Karpas-422 (cell line): Measurements from ENCODE around the gene FHIT. TPM values are rescaled to one million over a fixed set of nuclear protein-coding genes. Genes with fewer than 3 reads are reported as not detected.

Experiments used
- DNase-seq: peaks from one replicate; pipeline ENCODE4 v3.0.0-alpha.2; 2015
- H2AFZ ChIP-seq: fragments of 200-600 bp; sonication (generic); 2 replicates; pipeline ENCODE4 v1.6.1; 2014; ENCODE audit warnings: antibody characterized with exemption, low read length, mixed read lengths
- H3K27ac ChIP-seq: fragments of 200-600 bp; sonication (generic); 2 replicates; pipeline ENCODE4 v1.5.1; 2014; ENCODE audit warnings: mild to moderate bottlenecking, low read length, moderate library complexity
- H3K27me3 ChIP-seq: fragments of 200-600 bp; sonication (generic); 2 replicates; pipeline ENCODE4 v1.6.1; 2014; ENCODE audit warnings: low read length, mixed read lengths
- H3K36me3 ChIP-seq: fragments of 200-600 bp; sonication (generic); 2 replicates; pipeline ENCODE4 v1.6.1; 2014; ENCODE audit warnings: low read length, mixed read lengths; ENCODE audit not compliant: insufficient read depth
- H3K4me1 ChIP-seq: fragments of 200-600 bp; sonication (generic); 2 replicates; pipeline ENCODE4 v1.6.1; 2014; ENCODE audit warnings: mild to moderate bottlenecking, low read length, mixed read lengths
- H3K4me2 ChIP-seq: fragments of 200-600 bp; sonication (generic); 2 replicates; pipeline ENCODE4 v1.6.1; 2014; ENCODE audit warnings: low read length, low read depth, mild to moderate bottlenecking; ENCODE audit not compliant: poor library complexity, severe bottlenecking
- H3K4me3 ChIP-seq: fragments of 200-600 bp; sonication (generic); 2 replicates; pipeline ENCODE4 v1.5.1; 2014; ENCODE audit warnings: mild to moderate bottlenecking, antibody characterized with exemption, low read length, mixed read lengths
- H3K79me2 ChIP-seq: fragments of 200-600 bp; sonication (generic); 2 replicates; pipeline ENCODE4 v1.6.1; 2014; ENCODE audit warnings: mild to moderate bottlenecking, low read length, mixed read lengths
- H3K9ac ChIP-seq: fragments of 200-600 bp; sonication (generic); 2 replicates; pipeline ENCODE4 v1.6.0; 2014; ENCODE audit warnings: low read length
- H3K9me2 ChIP-seq: fragments of 200-600 bp; sonication (generic), shearing (Covaris generic); replicated peaks from 2 replicates; pipeline ENCODE4 v1.6.0; 2014; ENCODE audit warnings: mild to moderate bottlenecking, low read length, moderate library complexity; ENCODE audit not compliant: insufficient read depth
- H3K9me3 ChIP-seq: fragments of 300-700, 200-600 bp; sonication (generic); 2 replicates; pipeline ENCODE4 v1.6.1; 2014; ENCODE audit warnings: low read length, mixed read lengths
- H4K20me1 ChIP-seq: fragments of 200-600 bp; sonication (generic); 2 replicates; pipeline ENCODE4 v1.6.1; 2014; ENCODE audit warnings: mild to moderate bottlenecking, antibody characterized with exemption, low read length, low read depth; ENCODE audit not compliant: insufficient read depth
- total RNA-seq: library from RNA; depleted of rRNA; stranded (reverse); fragments of >200 nt; shearing (Covaris generic); gene quantifications from 2 replicates; pipeline ENCODE4 v1.2.3, GENCODE V29; 2014; ENCODE audit warnings: low replicate concordance

Gene FHIT
- total RNA-seq, 1 experiment from 2014 or later: not detected

- Histone ChIP-seq H2AFZ (no peak overlapping the region), H4K20me1 (no peaks in the 10 kb centered on the region), H3K27me3 (no peaks in the 10 kb centered on the region), H3K9me2 (no peaks in the 10 kb centered on the region), H3K9me3 (peaks cover 15% of the 10 kb centered on the region), H3K4me1 (no peaks in the 10 kb centered on the region), H3K9ac (no peak overlapping the region), H3K27ac (no peak overlapping the region), H3K4me3 (no peak overlapping the region), H3K4me2 (no peak overlapping the region), H3K79me2 (no peaks in the 10 kb centered on the region), H3K36me3 (no peaks in the 10 kb centered on the region)
- DNase-seq: no peak
These were observed 4.1 kb downstream of the FHIT start for GRCh38 chr3:61247191-61247590.

- no peaks in the 10 kb centered on the region for H3K4me1 ChIP-seq
- no peak overlapping the region for H3K9ac ChIP-seq
- DNase-seq: no peak
- H3K4me3 ChIP-seq: no peak overlapping the region
- peaks cover 35% of the 10 kb centered on the region for H3K9me3 ChIP-seq
- no peaks in the 10 kb centered on the region for H3K9me2 ChIP-seq
- no peak overlapping the region for H3K27ac ChIP-seq
- no peaks in the 10 kb centered on the region for H3K27me3 ChIP-seq
- H4K20me1 ChIP-seq: no peaks in the 10 kb centered on the region
- H3K4me2 ChIP-seq: no peak overlapping the region
- H3K79me2 ChIP-seq: no peaks in the 10 kb centered on the region
- H3K36me3 ChIP-seq: no peaks in the 10 kb centered on the region
- H2AFZ ChIP-seq: no peak overlapping the region
These were observed 11.4 kb downstream of the FHIT start for GRCh38 chr3:61239871-61240270.

GRCh38 chr3:61237858-61238257 is 13.4 kb downstream of the FHIT start:
- Histone ChIP-seq H3K9me2 (no peaks in the 10 kb centered on the region), H3K27me3 (no peaks in the 10 kb centered on the region), H3K4me3 (no peak overlapping the region), H3K4me2 (no peak overlapping the region), H3K79me2 (no peaks in the 10 kb centered on the region), H3K9me3 (peaks cover 39% of the 10 kb centered on the region), H3K36me3 (no peaks in the 10 kb centered on the region), H3K9ac (no peak overlapping the region), H3K4me1 (no peaks in the 10 kb centered on the region), H2AFZ (no peak overlapping the region), H3K27ac (no peak overlapping the region), H4K20me1 (no peaks in the 10 kb centered on the region)
- no peak for DNase-seq

GRCh38 chr3:61236556-61236955 is 14.7 kb downstream of the FHIT start:
- no peaks in the 10 kb centered on the region for H3K4me1 ChIP-seq

GRCh38 chr3:61233746-61234145 is 17.5 kb downstream of the FHIT start:
- H3K27me3 ChIP-seq: no peaks in the 10 kb centered on the region
- H3K9ac ChIP-seq: no peak overlapping the region
- H3K4me3 ChIP-seq: no peak overlapping the region
- H3K27ac ChIP-seq: no peak overlapping the region
- H3K9me3 ChIP-seq: peaks cover 27% of the 10 kb centered on the region
- no peaks in the 10 kb centered on the region for H3K79me2 ChIP-seq
- H3K4me1 ChIP-seq: no peaks in the 10 kb centered on the region
- H3K4me2 ChIP-seq: no peak overlapping the region
- H3K36me3 ChIP-seq: no peaks in the 10 kb centered on the region
- H2AFZ ChIP-seq: no peak overlapping the region
- no peaks in the 10 kb centered on the region for H3K9me2 ChIP-seq
- DNase-seq: no peak
- no peaks in the 10 kb centered on the region for H4K20me1 ChIP-seq

More at GRCh38 chr3:61236556-61236955, 14.7 kb downstream of the FHIT start:
- H3K4me3 ChIP-seq: no peak overlapping the region
- no peaks in the 10 kb centered on the region for H3K9me2 ChIP-seq
- no peaks in the 10 kb centered on the region for H3K27me3 ChIP-seq
- peaks cover 33% of the 10 kb centered on the region for H3K9me3 ChIP-seq
- H3K27ac ChIP-seq: no peak overlapping the region
- DNase-seq: no peak
- no peak overlapping the region for H3K9ac ChIP-seq
- H4K20me1 ChIP-seq: no peaks in the 10 kb centered on the region
- no peaks in the 10 kb centered on the region for H3K36me3 ChIP-seq
- H3K79me2 ChIP-seq: no peaks in the 10 kb centered on the region
- no peak overlapping the region for H3K4me2 ChIP-seq
- no peak overlapping the region for H2AFZ ChIP-seq

GRCh38 chr3:61231693-61232092 is 19.6 kb downstream of the FHIT start:
- Histone ChIP-seq H3K9me3 (peaks cover 18% of the 10 kb centered on the region), H3K4me3 (no peak overlapping the region), H3K4me2 (no peak overlapping the region), H3K27me3 (no peaks in the 10 kb centered on the region), H3K27ac (no peak overlapping the region), H4K20me1 (no peaks in the 10 kb centered on the region), H2AFZ (no peak overlapping the region), H3K9ac (no peak overlapping the region), H3K4me1 (no peaks in the 10 kb centered on the region), H3K79me2 (no peaks in the 10 kb centered on the region), H3K9me2 (no peaks in the 10 kb centered on the region), H3K36me3 (no peaks in the 10 kb centered on the region)
- DNase-seq: no peak

GRCh38 chr3:61227799-61228198 is 23.5 kb downstream of the FHIT start:
- H3K4me2 ChIP-seq: no peak overlapping the region
- no peak for DNase-seq
- no peaks in the 10 kb centered on the region for H3K9me2 ChIP-seq
- H2AFZ ChIP-seq: no peak overlapping the region
- H3K79me2 ChIP-seq: no peaks in the 10 kb centered on the region
- H3K4me1 ChIP-seq: no peaks in the 10 kb centered on the region
- peaks cover 11% of the 10 kb centered on the region for H3K9me3 ChIP-seq
- no peak overlapping the region for H3K27ac ChIP-seq
- H3K36me3 ChIP-seq: no peaks in the 10 kb centered on the region
- H3K4me3 ChIP-seq: no peak overlapping the region
- H3K27me3 ChIP-seq: no peaks in the 10 kb centered on the region
- H4K20me1 ChIP-seq: no peaks in the 10 kb centered on the region
- H3K9ac ChIP-seq: no peak overlapping the region

GRCh38 chr3:61226166-61226686 is 25.0 kb downstream of the FHIT start:
- no peak overlapping the region for H2AFZ ChIP-seq
- no peaks in the 10 kb centered on the region for H4K20me1 ChIP-seq
- no peak overlapping the region for H3K4me3 ChIP-seq
- H3K27me3 ChIP-seq: no peaks in the 10 kb centered on the region
- H3K9me3 ChIP-seq: peaks cover 19% of the 10 kb centered on the region
- H3K79me2 ChIP-seq: no peaks in the 10 kb centered on the region
- H3K4me2 ChIP-seq: no peak overlapping the region
- no peak overlapping the region for H3K27ac ChIP-seq
- no peaks in the 10 kb centered on the region for H3K9me2 ChIP-seq
- no peaks in the 10 kb centered on the region for H3K4me1 ChIP-seq
- no peak overlapping the region for H3K9ac ChIP-seq
- DNase-seq: no peak
- H3K36me3 ChIP-seq: no peaks in the 10 kb centered on the region

GRCh38 chr3:61224823-61225222 is 26.4 kb downstream of the FHIT start:
- Histone ChIP-seq H3K4me3 (no peak overlapping the region), H3K27ac (no peak overlapping the region), H3K9me3 (peaks cover 16% of the 10 kb centered on the region), H3K9me2 (no peaks in the 10 kb centered on the region), H2AFZ (no peak overlapping the region), H3K27me3 (no peaks in the 10 kb centered on the region), H3K36me3 (no peaks in the 10 kb centered on the region), H3K4me2 (no peak overlapping the region), H3K9ac (no peak overlapping the region), H4K20me1 (no peaks in the 10 kb centered on the region), H3K79me2 (no peaks in the 10 kb centered on the region), H3K4me1 (no peaks in the 10 kb centered on the region)
- no peak for DNase-seq
